PC-3 (cell line): ENCODE results near the gene KRTAP19-5.

Experiments
- EZH2 ChIP-seq: fragments of 300-600 bp; sonication (generic); IDR thresholded peaks from one replicate; pipeline ENCODE4 v1.6.1; 2017; ENCODE audit warnings: antibody characterized with exemption, mild to moderate bottlenecking, low read length; ENCODE audit not compliant: unreplicated experiment
- EZH2phosphoT487 ChIP-seq: fragments of 300-600 bp; sonication (generic); IDR thresholded peaks from 2 replicates; pipeline ENCODE4 v1.6.1; 2018; ENCODE audit warnings: mild to moderate bottlenecking, antibody characterized with exemption, low read length, borderline replicate concordance
- TF ChIP-seq, protein P1 (sequence below): fragments of 300-600 bp; sonication (generic); conservative IDR thresholded peaks from 2 replicates; pipeline ENCODE4 v1.5.1; 2017; ENCODE audit warnings: antibody characterized with exemption, low read depth, mild to moderate bottlenecking, low read length

DNA sequence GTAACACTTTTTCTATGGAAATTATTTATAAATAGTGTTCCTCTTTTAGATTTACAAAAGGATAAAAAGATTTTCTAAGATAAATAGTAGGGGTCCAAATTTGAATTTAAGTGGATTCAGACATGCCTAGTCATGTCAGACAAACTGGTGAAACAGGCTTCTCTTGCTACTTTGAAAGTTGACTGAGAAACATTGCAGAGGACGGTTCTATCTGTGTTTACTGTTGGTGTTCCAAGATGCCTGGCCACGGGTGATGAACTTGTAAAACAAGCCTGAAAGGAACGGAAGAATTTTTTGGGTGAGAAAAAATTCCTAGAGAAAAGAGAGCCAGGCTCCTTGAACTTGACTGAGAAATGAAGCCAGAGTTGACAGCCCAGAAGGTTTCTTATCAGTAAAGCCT, 23.9 kb downstream of the KRTAP19-5 start:
- TF ChIP-seq, protein P1, sequence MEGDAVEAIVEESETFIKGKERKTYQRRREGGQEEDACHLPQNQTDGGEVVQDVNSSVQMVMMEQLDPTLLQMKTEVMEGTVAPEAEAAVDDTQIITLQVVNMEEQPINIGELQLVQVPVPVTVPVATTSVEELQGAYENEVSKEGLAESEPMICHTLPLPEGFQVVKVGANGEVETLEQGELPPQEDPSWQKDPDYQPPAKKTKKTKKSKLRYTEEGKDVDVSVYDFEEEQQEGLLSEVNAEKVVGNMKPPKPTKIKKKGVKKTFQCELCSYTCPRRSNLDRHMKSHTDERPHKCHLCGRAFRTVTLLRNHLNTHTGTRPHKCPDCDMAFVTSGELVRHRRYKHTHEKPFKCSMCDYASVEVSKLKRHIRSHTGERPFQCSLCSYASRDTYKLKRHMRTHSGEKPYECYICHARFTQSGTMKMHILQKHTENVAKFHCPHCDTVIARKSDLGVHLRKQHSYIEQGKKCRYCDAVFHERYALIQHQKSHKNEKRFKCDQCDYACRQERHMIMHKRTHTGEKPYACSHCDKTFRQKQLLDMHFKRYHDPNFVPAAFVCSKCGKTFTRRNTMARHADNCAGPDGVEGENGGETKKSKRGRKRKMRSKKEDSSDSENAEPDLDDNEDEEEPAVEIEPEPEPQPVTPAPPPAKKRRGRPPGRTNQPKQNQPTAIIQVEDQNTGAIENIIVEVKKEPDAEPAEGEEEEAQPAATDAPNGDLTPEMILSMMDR = no peak
- TF ChIP-seq EZH2 = no peak
- no peak for TF ChIP-seq EZH2phosphoT487
